Left renal pelvis (tissue), 4 donors: Measurements from ENCODE around the gene SLC32A1. TPM values are rescaled to one million over a fixed set of nuclear protein-coding genes. Genes with fewer than 3 reads are reported as not detected.

Source experiments
- polyA plus RNA-seq, 4 donors: library from polyadenylated mRNA; unstranded; fragments of 120-200 nt; gene quantifications; one replicate each; pipeline ENCODE4 v1.2.1, GENCODE V29; 2013; ENCODE audit not compliant: insufficient read length in 4 of 4

SLC32A1 gene
- polyA plus RNA-seq, 4 donors = 1.3 to 2.4 (median 2.0) TPM; not detected in 1

Other genes starting within 250 kb of the SLC32A1 start
- not detected for gene ADIG, start 143.3 kb upstream of the SLC32A1 start, polyA plus RNA-seq
- 1 to 10 TPM in 2 of 4 donors, under 1 TPM in 2; 0.12 to 3.7 (median 1.2) TPM for gene ARHGAP40, start 122.7 kb upstream of the SLC32A1 start, polyA plus RNA-seq
- 10 to 100 TPM in 1 of 4 donors, 1 to 10 TPM in 3; 7.9 to 10.7 (median 9.1) TPM for gene ACTR5, start 24.0 kb downstream of the SLC32A1 start, polyA plus RNA-seq
- 1 to 10 TPM; 4.5 to 7.5 (median 6.5) TPM for gene PPP1R16B, start 81.2 kb downstream of the SLC32A1 start, polyA plus RNA-seq
- gene FAM83D, start 201.9 kb downstream of the SLC32A1 start, polyA plus RNA-seq = 10 to 100 TPM; 13.2 to 15.2 (median 13.7) TPM
- gene DHX35, start 237.9 kb downstream of the SLC32A1 start, polyA plus RNA-seq = 10 to 100 TPM; 13.5 to 18.9 (median 16.4) TPM